Right lobe of liver (tissue), 6 donors: ENCODE results near the gene DKKL1. TPM values are rescaled to one million over a fixed set of nuclear protein-coding genes. Genes with fewer than 3 reads are reported as not detected.

ENCODE experiments used
- ATAC-seq, 4 donors: fragments of 200-7000 bp; cut with Tn5 transposase; one replicate each; pipeline ENCODE4 v1.9.1; 2020; ENCODE audit warnings: mild to moderate bottlenecking in 4 of 4, moderate library complexity in 4 of 4
- DNase-seq, 3 donors: peaks; one replicate each; pipeline ENCODE4 v3.0.0-alpha.2; 2020
- H3K27ac ChIP-seq, 3 donors: fragments of 200-600 bp; one replicate each; pipeline ENCODE4 v1.8.0; 2022
- H3K27me3 ChIP-seq, 2 donors: fragments of 200-600 bp; one replicate each; pipeline ENCODE4 v1.8.0; 2022
- H3K36me3 ChIP-seq, 4 donors: fragments of 200-600 bp; sonication (generic) in 1 of 4; one replicate each; pipeline versions ENCODE4 v1.5.1 to v1.8.0; 2017 to 2022; ENCODE audit warnings: control low read depth in 1 of 4
- H3K4me1 ChIP-seq, 4 donors: fragments of 200-600 bp; sonication (generic) in 1 of 4; one replicate each; pipeline versions ENCODE4 v1.5.1 to v1.8.0; 2017 to 2022; ENCODE audit warnings: control low read depth in 1 of 4
- H3K4me3 ChIP-seq, 3 donors: fragments of 200-600 bp; one replicate each; pipeline ENCODE4 v1.8.0; 2022
- H3K9me3 ChIP-seq, 4 donors: fragments of 200-600 bp; sonication (generic) in 1 of 4; one replicate each; pipeline versions ENCODE4 v1.5.1 to v1.8.0; 2017 to 2022; ENCODE audit warnings: control low read depth in 1 of 4
- CTCF ChIP-seq, 4 donors: fragments of 200-600 bp in 3 of 4; fragments of 450-650 bp in 1 of 4; IDR thresholded peaks; one replicate each; pipeline versions ENCODE4 v1.5.1 to v1.8.0; 2016 to 2022; ENCODE audit warnings: antibody characterized with exemption in 4 of 4, mild to moderate bottlenecking in 2 of 4
- POLR2A ChIP-seq: fragments of 450-650 bp; IDR thresholded peaks from one replicate; pipeline ENCODE4 v1.6.1; 2017; ENCODE audit warnings: antibody characterized with exemption, mild to moderate bottlenecking
- WGBS: methylation state at CpG from one replicate; pipeline ENCODE4 v1.1.6; 2018; ENCODE audit warnings: low coverage, low lambda C conversion rate; ENCODE audit not compliant: insufficient coverage; ENCODE audit errors: missing lambda C conversion rate; 5-methylcytosine and 5-hydroxymethylcytosine counted together
- intact Hi-C, 2 donors: fragments of 100-400 bp; cut with DNase I; formaldehyde crosslinking; loops; one replicate each; pipeline versions ENCODE4 v1.11.2 to v1.14.1; 2022
- total RNA-seq, 6 experiments: library from RNA; depleted of rRNA in 2 of 6; stranded (reverse); fragments of >200 nt in 2 of 6; fragmentation: NEBNext Ultra II Directional in 3 of 6; extraction: Animal tissue kit (Norgen Biotek cat#: 25700) in 3 of 6; gene quantifications; one replicate each; pipeline versions ENCODE4 v1.1.0 to v1.2.4, GENCODE V29; 2016 to 2023
- donor health status: DM: no; HTN: yes; CAD: no.
- donor health status: DM: no; HTN: no; CAD: no.
- donor health status: DM: no; HTN: no; CAD: no.
- donor health status: DM: no; HTN: yes; CAD: no.
- donor health status: DM: no; HTN: yes; CAD: no.

Gene DKKL1
- total RNA-seq, 6 experiments from 2014 or later = not detected

GRCh38 chr19:49356382-49356781, 7.3 kb upstream of the DKKL1 start:
- Histone ChIP-seq H3K27ac (no peak overlapping the region), H3K36me3 (no peaks in the 10 kb centered on the region), H3K4me1 (no peaks in the 10 kb centered on the region), H3K4me3 (no peak overlapping the region), H3K9me3 (no peaks in the 10 kb centered on the region), H3K27me3 (no peaks in the 10 kb centered on the region)
- peak in 1 of 4 donors; percentile 5 for ATAC-seq
- 59% methylated on average over 7 of the region's 7 CpGs for WGBS
- DNase-seq = no peak
- TF ChIP-seq CTCF (IDR thresholded peaks at IDR 0.05) (no peak), POLR2A (no peak)
- intact Hi-C loops = no loop called here

GRCh38 chr19:49357186-49357585, 6.5 kb upstream of the DKKL1 start:
- Histone ChIP-seq H3K9me3 (no peaks in the 10 kb centered on the region), H3K36me3 (no peaks in the 10 kb centered on the region), H3K4me3 (no peak overlapping the region), H3K27me3 (no peaks in the 10 kb centered on the region), H3K27ac (no peak overlapping the region), H3K4me1 (no peaks in the 10 kb centered on the region)
- TF ChIP-seq POLR2A (no peak), CTCF (IDR thresholded peaks at IDR 0.05) (no peak)
- DNase-seq (no peak), ATAC-seq (no peak)
- WGBS = 83% methylated on average over 8 of the region's 9 CpGs
- intact Hi-C loops = no loop called here

- DNase-seq = no peak
- no peak overlapping the region for H3K4me3 ChIP-seq
- no peaks in the 10 kb centered on the region for H3K27me3 ChIP-seq
- intact Hi-C loops = no loop called here
- TF ChIP-seq CTCF (IDR thresholded peaks at IDR 0.05) (no peak), POLR2A (no peak)
- H3K9me3 ChIP-seq = no peaks in the 10 kb centered on the region
- no peak overlapping the region for H3K27ac ChIP-seq
- H3K36me3 ChIP-seq = no peaks in the 10 kb centered on the region
- ATAC-seq = no peak
- 59% methylated on average over 5 of the region's 17 CpGs for WGBS
- H3K4me1 ChIP-seq = peaks cover 0 to 8% (median 3%) of the 10 kb centered on the region in 4 donors
Measured at GRCh38 chr19:49359851-49360820, 3.5 kb upstream of the DKKL1 start.

- WGBS = 0% methylated on average over 4 of the region's 27 CpGs
- Histone ChIP-seq H3K27me3 (no peaks in the 10 kb centered on the region), H3K4me1 (peaks cover 0 to 8% (median 3%) of the 10 kb centered on the region in 4 donors), H3K4me3 (peak overlapping the region; percentile 62 to 70 (median 70)), H3K36me3 (no peaks in the 10 kb centered on the region), H3K27ac (peak overlapping the region; percentile 68 to 88 (median 78)), H3K9me3 (no peaks in the 10 kb centered on the region)
- intact Hi-C loops = no loop called here
- peak; percentile 80 to 84 (median 83) for DNase-seq
- peak; percentile 51 to 53 (median 52) for ATAC-seq
- TF ChIP-seq POLR2A (peak; percentile 52), CTCF (IDR thresholded peaks at IDR 0.05) (no peak)
Measured at GRCh38 chr19:49361438-49362047, 2.1 kb upstream of the DKKL1 start.
